Measurements from ENCODE around the gene PTPN2.

Gene PTPN2

DNA sequence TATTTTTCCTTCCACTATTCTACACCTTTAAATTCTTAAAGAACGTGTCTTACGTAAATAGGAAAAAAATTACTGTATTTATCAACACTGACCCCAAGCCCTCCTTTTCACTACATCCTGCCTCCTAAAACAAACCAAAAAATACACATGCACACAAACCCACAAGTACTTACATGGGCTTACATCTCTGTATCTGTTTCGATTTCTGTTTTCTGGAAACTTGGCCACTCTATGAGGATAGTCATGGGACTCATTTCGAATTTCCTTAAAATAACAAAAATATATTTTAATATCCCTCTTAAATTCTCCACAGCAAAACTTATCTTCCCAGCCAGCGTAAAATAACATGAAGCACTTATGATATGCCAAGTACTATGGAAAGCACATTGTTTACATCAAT is 25.0 kb downstream of the PTPN2 start:
- no peak overlapping the region for H4K12ac ChIP-seq (ENCODE audit: low read depth, low read length)
- no peak overlapping the region for H2BK5ac ChIP-seq (ENCODE audit: low read depth, low read length, poor library complexity)
- no peak overlapping the region for H4K91ac ChIP-seq (ENCODE audit: low read depth, low read length)
- H3K4me3 ChIP-seq (ENCODE audit: low read depth, low read length), result no peak overlapping the region
- H2AFZ ChIP-seq (ENCODE audit: insufficient read depth, low read length, poor library complexity), result no peak overlapping the region
- H3K27ac ChIP-seq (ENCODE audit: low read depth, low read length), result no peak overlapping the region
- no peak overlapping the region for H3K14ac ChIP-seq (ENCODE audit: low read length)
- no peak overlapping the region for H3K4me2 ChIP-seq (ENCODE audit: low read length)
- H3K9me3 ChIP-seq (ENCODE audit: insufficient read depth, low read depth, low read length), result no peaks in the 10 kb centered on the region
- H2BK12ac ChIP-seq (ENCODE audit: low read length), result no peak overlapping the region
- WGBS (ENCODE audit: extremely low coverage, insufficient coverage, insufficient read length), result 100% methylated on average over 1 of the region's 5 CpGs
- H3K18ac ChIP-seq (ENCODE audit: low read length), result no peak overlapping the region
- H3K36me3 ChIP-seq (ENCODE audit: control insufficient read depth in 1 of 2, insufficient read depth in 2 of 2, low read length in 2 of 2), result peaks cover 0 to 1% of the 10 kb centered on the region in 2 experiments
- no peak overlapping the region for H2AK5ac ChIP-seq (ENCODE audit: low read length)
- H3K9ac ChIP-seq (ENCODE audit: low read length), result no peak overlapping the region
- H3K79me1 ChIP-seq (ENCODE audit: low read length), result no peaks in the 10 kb centered on the region
- H3K79me2 ChIP-seq (ENCODE audit: control insufficient read depth, insufficient read depth, low read length, poor library complexity), result peaks cover 2% of the 10 kb centered on the region
- no peak overlapping the region for H4K8ac ChIP-seq (ENCODE audit: low read depth, low read length)
- H3K23ac ChIP-seq (ENCODE audit: low read length), result no peak overlapping the region
- no peak for DNase-seq
- no peak overlapping the region for H2BK120ac ChIP-seq (ENCODE audit: insufficient read depth, low read length, poor library complexity)
- no peak overlapping the region for H3K4ac ChIP-seq (ENCODE audit: low read depth, low read length)
- no peaks in the 10 kb centered on the region for H3K27me3 ChIP-seq (ENCODE audit: insufficient read depth, low read length)
- peaks cover 6 to 11% of the 10 kb centered on the region in 2 experiments for H3K4me1 ChIP-seq (ENCODE audit: control insufficient read depth in 1 of 2, insufficient read depth in 2 of 2, low read length in 2 of 2)

DNA sequence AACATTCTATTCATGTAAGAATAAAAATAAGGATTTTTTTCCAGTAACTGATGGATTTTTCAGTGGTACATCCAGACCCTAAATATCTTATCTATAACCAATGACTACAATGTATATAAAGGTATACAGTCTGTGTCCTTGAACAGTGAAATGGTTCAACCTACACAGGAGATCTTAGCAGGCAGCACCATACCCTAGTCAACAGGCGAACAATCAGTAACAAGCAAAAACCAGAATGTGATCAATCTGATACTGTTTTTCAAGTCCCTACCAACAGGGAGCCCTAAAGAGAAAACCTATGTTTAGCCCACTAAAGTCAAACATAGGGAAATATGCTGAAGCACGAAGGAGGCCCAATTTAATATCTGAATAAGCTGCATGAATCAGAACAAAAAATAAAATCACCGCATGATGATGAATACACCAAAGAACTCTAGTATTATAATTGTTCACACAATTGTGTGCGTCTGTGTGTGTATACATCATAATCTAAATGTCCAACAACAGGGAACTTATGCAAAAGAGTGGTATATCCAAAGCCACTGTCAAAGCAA is 26.0 kb downstream of the PTPN2 start:
- Histone ChIP-seq H2AFZ (ENCODE audit: insufficient read depth, low read length, poor library complexity) (no peak overlapping the region), H3K27me3 (ENCODE audit: insufficient read depth, low read length) (no peaks in the 10 kb centered on the region), H3K18ac (ENCODE audit: low read length) (no peak overlapping the region), H2BK5ac (ENCODE audit: low read depth, low read length, poor library complexity) (no peak overlapping the region), H4K91ac (ENCODE audit: low read depth, low read length) (no peak overlapping the region), H3K23ac (ENCODE audit: low read length) (no peak overlapping the region), H4K12ac (ENCODE audit: low read depth, low read length) (no peak overlapping the region), H3K79me2 (ENCODE audit: control insufficient read depth, insufficient read depth, low read length, poor library complexity) (peaks cover 2% of the 10 kb centered on the region), H2BK120ac (ENCODE audit: insufficient read depth, low read length, poor library complexity) (no peak overlapping the region), H2AK5ac (ENCODE audit: low read length) (no peak overlapping the region), H3K36me3 (ENCODE audit: control insufficient read depth in 1 of 2, insufficient read depth in 2 of 2, low read length in 2 of 2) (peaks cover 0 to 1% of the 10 kb centered on the region in 2 experiments), H3K79me1 (ENCODE audit: low read length) (no peaks in the 10 kb centered on the region), H3K14ac (ENCODE audit: low read length) (no peak overlapping the region), H3K4me1 (ENCODE audit: control insufficient read depth in 1 of 2, insufficient read depth in 2 of 2, low read length in 2 of 2) (peaks cover 6 to 8% of the 10 kb centered on the region in 2 experiments), H3K9me3 (ENCODE audit: insufficient read depth, low read depth, low read length) (no peaks in the 10 kb centered on the region), H3K27ac (ENCODE audit: low read depth, low read length) (no peak overlapping the region), H3K4ac (ENCODE audit: low read depth, low read length) (no peak overlapping the region), H2BK12ac (ENCODE audit: low read length) (no peak overlapping the region), H3K4me2 (ENCODE audit: low read length) (no peak overlapping the region), H3K4me3 (ENCODE audit: low read depth, low read length) (no peak overlapping the region), H4K8ac (ENCODE audit: low read depth, low read length) (no peak overlapping the region), H3K9ac (ENCODE audit: low read length) (no peak overlapping the region)
- no CpG with 5 or more reads among the region's 4 CpGs for WGBS (ENCODE audit: extremely low coverage, insufficient coverage, insufficient read length)
- DNase-seq, result no peak

DNA sequence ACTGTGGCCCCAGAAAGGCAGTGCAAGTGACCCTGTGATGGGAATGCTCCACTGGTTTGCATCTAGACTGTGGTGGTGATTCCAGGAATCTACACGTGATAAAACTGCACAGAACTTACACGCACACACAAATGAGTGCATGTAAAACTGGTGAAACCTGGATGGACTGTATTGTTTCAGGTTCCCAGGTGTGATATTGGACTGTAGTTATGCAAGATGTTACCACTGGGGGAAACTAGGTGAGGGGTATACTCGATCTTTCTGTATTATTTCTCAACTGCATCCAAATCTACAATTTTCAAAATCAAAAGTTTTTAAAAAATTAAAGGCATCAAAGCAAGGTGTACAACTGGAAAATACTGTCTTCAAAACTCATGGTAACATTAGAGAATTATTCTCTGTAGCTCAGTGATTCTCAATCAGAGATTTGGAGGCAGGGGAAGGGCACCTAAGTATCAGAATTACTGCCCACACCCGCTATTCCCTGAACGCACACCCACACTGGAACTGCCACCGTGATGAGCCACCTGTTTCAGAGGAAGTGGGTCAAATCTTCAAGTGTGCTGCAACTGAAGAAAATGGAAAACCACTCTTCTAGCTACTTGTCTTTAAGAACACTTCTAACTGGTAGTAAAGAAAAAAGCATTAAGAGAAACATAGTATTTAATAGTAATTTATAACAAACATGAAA is 26.7 kb downstream of the PTPN2 start:
- H3K14ac ChIP-seq (ENCODE audit: low read length), result no peak overlapping the region
- H3K23ac ChIP-seq (ENCODE audit: low read length), result no peak overlapping the region

GRCh38 chr18:12855916-12856315 is 28.1 kb downstream of the PTPN2 start:
- Histone ChIP-seq H4K91ac (ENCODE audit: low read depth, low read length) (no peak overlapping the region), H3K4me3 (ENCODE audit: low read depth, low read length) (no peak overlapping the region), H3K36me3 (ENCODE audit: control insufficient read depth in 1 of 2, insufficient read depth in 2 of 2, low read length in 2 of 2) (peaks cover 0 to 1% of the 10 kb centered on the region in 2 experiments), H2BK12ac (ENCODE audit: low read length) (no peak overlapping the region), H3K27me3 (ENCODE audit: insufficient read depth, low read length) (no peaks in the 10 kb centered on the region), H2BK120ac (ENCODE audit: insufficient read depth, low read length, poor library complexity) (no peak overlapping the region), H3K79me1 (ENCODE audit: low read length) (no peaks in the 10 kb centered on the region), H2AK5ac (ENCODE audit: low read length) (no peak overlapping the region), H3K4me1 (ENCODE audit: control insufficient read depth in 1 of 2, insufficient read depth in 2 of 2, low read length in 2 of 2) (peaks cover 6% of the 10 kb centered on the region in 2 experiments), H3K18ac (ENCODE audit: low read length) (no peak overlapping the region), H3K27ac (ENCODE audit: low read depth, low read length) (no peak overlapping the region), H3K9me3 (ENCODE audit: insufficient read depth, low read depth, low read length) (no peaks in the 10 kb centered on the region), H3K9ac (ENCODE audit: low read length) (no peak overlapping the region), H3K14ac (ENCODE audit: low read length) (no peak overlapping the region), H3K23ac (ENCODE audit: low read length) (no peak overlapping the region), H2AFZ (ENCODE audit: insufficient read depth, low read length, poor library complexity) (no peak overlapping the region), H4K8ac (ENCODE audit: low read depth, low read length) (no peak overlapping the region), H4K12ac (ENCODE audit: low read depth, low read length) (no peak overlapping the region), H3K4me2 (ENCODE audit: low read length) (no peak overlapping the region), H3K4ac (ENCODE audit: low read depth, low read length) (no peak overlapping the region), H3K79me2 (ENCODE audit: control insufficient read depth, insufficient read depth, low read length, poor library complexity) (peaks cover 4% of the 10 kb centered on the region), H2BK5ac (ENCODE audit: low read depth, low read length, poor library complexity) (no peak overlapping the region)
- DNase-seq, result peak; percentile 53 to 66
- WGBS (ENCODE audit: extremely low coverage, insufficient coverage, insufficient read length), result no CpG with 5 or more reads among the region's 4 CpGs

More for the DNA sequence above, 26.7 kb downstream of the PTPN2 start:
- Histone ChIP-seq H3K18ac (ENCODE audit: low read length) (no peak overlapping the region), H2AFZ (ENCODE audit: insufficient read depth, low read length, poor library complexity) (no peak overlapping the region), H2BK12ac (ENCODE audit: low read length) (no peak overlapping the region), H2AK5ac (ENCODE audit: low read length) (no peak overlapping the region), H2BK5ac (ENCODE audit: low read depth, low read length, poor library complexity) (no peak overlapping the region), H3K27ac (ENCODE audit: low read depth, low read length) (no peak overlapping the region), H3K36me3 (ENCODE audit: control insufficient read depth in 1 of 2, insufficient read depth in 2 of 2, low read length in 2 of 2) (peaks cover 0 to 1% of the 10 kb centered on the region in 2 experiments), H4K8ac (ENCODE audit: low read depth, low read length) (no peak overlapping the region), H2BK120ac (ENCODE audit: insufficient read depth, low read length, poor library complexity) (no peak overlapping the region), H3K79me1 (ENCODE audit: low read length) (no peaks in the 10 kb centered on the region), H4K12ac (ENCODE audit: low read depth, low read length) (no peak overlapping the region), H3K4me1 (ENCODE audit: control insufficient read depth in 1 of 2, insufficient read depth in 2 of 2, low read length in 2 of 2) (peaks cover 6% of the 10 kb centered on the region in 2 experiments), H3K9me3 (ENCODE audit: insufficient read depth, low read depth, low read length) (no peaks in the 10 kb centered on the region), H3K4me2 (ENCODE audit: low read length) (no peak overlapping the region), H3K9ac (ENCODE audit: low read length) (no peak overlapping the region), H3K4me3 (ENCODE audit: low read depth, low read length) (no peak overlapping the region), H3K4ac (ENCODE audit: low read depth, low read length) (no peak overlapping the region), H4K91ac (ENCODE audit: low read depth, low read length) (no peak overlapping the region), H3K79me2 (ENCODE audit: control insufficient read depth, insufficient read depth, low read length, poor library complexity) (peaks cover 3% of the 10 kb centered on the region), H3K27me3 (ENCODE audit: insufficient read depth, low read length) (no peaks in the 10 kb centered on the region)
- DNase-seq, result no peak
- no CpG with 5 or more reads among the region's 6 CpGs for WGBS (ENCODE audit: extremely low coverage, insufficient coverage, insufficient read length)

Data from trophoblast cell (in vitro differentiated cells and primary cell).